ENCODE results near the gene PLVAP. TPM values are rescaled to one million over a fixed set of nuclear protein-coding genes. Genes with fewer than 3 reads are reported as not detected.

PLVAP gene, protein sequence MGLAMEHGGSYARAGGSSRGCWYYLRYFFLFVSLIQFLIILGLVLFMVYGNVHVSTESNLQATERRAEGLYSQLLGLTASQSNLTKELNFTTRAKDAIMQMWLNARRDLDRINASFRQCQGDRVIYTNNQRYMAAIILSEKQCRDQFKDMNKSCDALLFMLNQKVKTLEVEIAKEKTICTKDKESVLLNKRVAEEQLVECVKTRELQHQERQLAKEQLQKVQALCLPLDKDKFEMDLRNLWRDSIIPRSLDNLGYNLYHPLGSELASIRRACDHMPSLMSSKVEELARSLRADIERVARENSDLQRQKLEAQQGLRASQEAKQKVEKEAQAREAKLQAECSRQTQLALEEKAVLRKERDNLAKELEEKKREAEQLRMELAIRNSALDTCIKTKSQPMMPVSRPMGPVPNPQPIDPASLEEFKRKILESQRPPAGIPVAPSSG
- 174 TPM for total RNA-seq
- long read RNA-seq, transcript PLVAP-201 (6 exons, 2,305 nt) = major isoform, 259 of 300 reads
- long read RNA-seq, partial matches to known transcripts = 23 of 300 reads
- long read RNA-seq, other reads (novel, unspliced or antisense) = 18 of 300 reads

DNA sequence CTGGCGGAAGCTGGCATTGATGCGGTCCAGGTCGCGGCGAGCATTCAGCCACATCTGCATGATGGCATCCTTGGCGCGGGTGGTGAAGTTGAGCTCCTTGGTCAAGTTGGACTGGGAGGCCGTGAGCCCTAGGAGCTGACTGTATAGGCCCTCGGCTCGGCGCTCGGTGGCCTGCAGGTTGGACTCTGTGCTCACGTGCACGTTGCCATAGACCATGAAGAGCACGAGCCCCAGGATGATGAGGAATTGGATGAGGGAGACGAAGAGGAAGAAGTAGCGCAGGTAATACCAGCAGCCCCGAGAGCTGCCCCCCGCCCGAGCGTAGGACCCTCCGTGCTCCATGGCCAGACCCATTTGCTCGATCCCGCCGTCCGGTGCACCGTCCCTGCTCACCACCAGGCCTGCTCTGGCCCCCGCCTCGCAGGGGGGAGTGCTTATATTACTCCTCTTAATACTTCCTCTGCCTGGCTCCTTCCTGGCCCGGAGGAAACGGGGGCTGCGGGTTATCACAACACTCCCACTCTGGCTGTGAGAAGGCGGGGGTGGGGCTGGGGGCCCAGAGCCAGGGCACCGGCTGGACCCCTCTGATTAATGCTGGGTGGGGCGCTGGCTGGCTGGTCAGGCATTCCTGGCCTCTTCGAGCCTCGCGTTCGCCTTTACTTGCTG lies at the start of gene PLVAP:
TSS of gene PLVAP (minus strand) at position 408 of the 666 bp plus-strand sequence. CDS start at position 354, 54 bp downstream.
- ATAC-seq = peak; percentile 72
- intact Hi-C loops (cut with DNase I) = no loop called here
- TF ChIP-seq, protein P1, sequence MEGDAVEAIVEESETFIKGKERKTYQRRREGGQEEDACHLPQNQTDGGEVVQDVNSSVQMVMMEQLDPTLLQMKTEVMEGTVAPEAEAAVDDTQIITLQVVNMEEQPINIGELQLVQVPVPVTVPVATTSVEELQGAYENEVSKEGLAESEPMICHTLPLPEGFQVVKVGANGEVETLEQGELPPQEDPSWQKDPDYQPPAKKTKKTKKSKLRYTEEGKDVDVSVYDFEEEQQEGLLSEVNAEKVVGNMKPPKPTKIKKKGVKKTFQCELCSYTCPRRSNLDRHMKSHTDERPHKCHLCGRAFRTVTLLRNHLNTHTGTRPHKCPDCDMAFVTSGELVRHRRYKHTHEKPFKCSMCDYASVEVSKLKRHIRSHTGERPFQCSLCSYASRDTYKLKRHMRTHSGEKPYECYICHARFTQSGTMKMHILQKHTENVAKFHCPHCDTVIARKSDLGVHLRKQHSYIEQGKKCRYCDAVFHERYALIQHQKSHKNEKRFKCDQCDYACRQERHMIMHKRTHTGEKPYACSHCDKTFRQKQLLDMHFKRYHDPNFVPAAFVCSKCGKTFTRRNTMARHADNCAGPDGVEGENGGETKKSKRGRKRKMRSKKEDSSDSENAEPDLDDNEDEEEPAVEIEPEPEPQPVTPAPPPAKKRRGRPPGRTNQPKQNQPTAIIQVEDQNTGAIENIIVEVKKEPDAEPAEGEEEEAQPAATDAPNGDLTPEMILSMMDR (IDR thresholded peaks at IDR 0.05) = no peak
- Histone ChIP-seq H3K36me3 (no peaks in the 10 kb centered on the region), H3K27ac (peak within 1 kb of the TSS; percentile 24), H3K4me1 (peaks cover 7% of the 10 kb centered on the region), H3K4me3 (peak within 1 kb of the TSS; percentile 44), H3K9me3 (no peaks in the 10 kb centered on the region), H3K27me3 (no peaks in the 10 kb centered on the region)
- no peak for DNase-seq

DNA sequence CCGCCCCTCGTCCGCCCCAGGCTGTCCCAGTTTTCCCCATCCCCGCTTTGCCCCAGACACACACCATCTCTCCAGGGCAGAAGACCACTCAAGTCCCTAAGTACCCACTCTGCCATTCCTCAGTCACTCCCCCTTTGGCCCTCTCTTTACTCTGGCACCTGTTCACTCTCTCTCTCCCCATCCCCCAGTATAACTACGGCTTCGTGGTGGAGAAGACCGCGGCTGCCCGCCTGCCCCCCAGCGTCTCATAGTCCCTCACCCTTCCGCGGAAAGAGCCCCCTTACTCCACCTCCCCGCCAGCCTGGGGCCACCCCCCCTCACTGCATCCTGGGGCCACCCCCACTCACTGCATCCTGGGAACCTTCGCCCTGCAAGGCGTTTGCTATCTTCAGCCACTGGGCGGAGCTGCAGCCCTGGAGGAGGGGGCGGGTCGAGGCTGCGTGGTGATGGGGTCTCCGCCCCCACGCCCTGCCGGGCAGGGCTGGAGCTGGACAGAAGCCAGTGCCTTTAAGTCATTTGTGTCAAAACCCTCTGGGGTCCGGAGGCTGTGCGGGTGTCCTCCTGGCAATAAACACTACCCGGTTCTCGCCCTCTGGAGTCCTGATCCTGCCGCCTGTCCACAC lies 47.7 kb upstream of the PLVAP start:
- Histone ChIP-seq H3K4me1 (peaks cover 5% of the 10 kb centered on the region), H3K36me3 (no peaks in the 10 kb centered on the region), H3K27ac (no peak overlapping the region), H3K4me3 (no peak overlapping the region), H3K9me3 (no peaks in the 10 kb centered on the region), H3K27me3 (no peaks in the 10 kb centered on the region)
- TF ChIP-seq, protein P1 (IDR thresholded peaks at IDR 0.05) = peak; percentile 24
- DNase-seq = no peak
- ATAC-seq = peak; percentile 44
- intact Hi-C loops (cut with DNase I) = no loop called here

DNA sequence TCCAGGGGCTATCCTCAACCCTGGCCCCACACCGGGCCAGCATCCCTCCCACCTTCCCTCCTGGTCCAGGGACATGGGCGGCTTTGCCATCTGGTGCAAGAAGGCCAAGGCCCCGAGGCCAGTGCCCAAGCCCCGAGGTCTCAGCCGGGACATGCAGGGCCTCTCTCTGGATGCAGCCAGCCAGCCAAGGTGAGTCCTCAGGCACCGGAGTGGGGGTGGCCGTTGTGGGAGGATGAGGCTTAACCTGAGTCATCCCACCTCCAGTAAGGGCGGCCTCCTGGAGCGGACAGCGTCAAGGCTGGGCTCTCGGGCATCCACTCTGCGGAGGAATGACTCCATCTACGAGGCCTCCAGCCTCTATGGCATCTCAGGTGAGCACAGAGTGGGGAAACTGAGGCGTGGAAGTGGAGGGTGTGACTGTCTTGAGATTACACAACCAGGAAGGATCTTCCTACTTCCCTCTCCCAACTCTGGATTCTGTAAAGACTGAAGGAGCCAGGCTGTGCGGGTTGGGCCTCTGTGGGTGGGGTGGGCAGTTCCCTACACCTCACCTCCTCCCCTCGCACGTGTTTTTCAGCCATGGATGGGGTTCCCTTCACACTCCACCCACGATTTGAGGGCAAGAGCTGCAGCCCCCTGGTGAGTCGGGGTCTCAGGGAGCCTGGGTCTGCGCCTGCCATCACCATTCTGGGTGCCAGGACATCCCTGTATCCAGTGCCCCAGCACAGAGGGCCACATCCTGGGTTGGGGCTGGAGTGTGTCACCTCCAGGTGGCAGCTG lies 46.5 kb upstream of the PLVAP start:
- no peaks in the 10 kb centered on the region for H3K36me3 ChIP-seq
- no peak overlapping the region for H3K4me3 ChIP-seq
- H3K4me1 ChIP-seq = peaks cover 12% of the 10 kb centered on the region
- DNase-seq (no peak), ATAC-seq (no peak)
- H3K27ac ChIP-seq = no peak overlapping the region
- TF ChIP-seq, protein P1 (IDR thresholded peaks at IDR 0.05) = no peak
- intact Hi-C loops (cut with DNase I) = no loop called here
- H3K9me3 ChIP-seq = no peaks in the 10 kb centered on the region
- H3K27me3 ChIP-seq = no peaks in the 10 kb centered on the region

DNA sequence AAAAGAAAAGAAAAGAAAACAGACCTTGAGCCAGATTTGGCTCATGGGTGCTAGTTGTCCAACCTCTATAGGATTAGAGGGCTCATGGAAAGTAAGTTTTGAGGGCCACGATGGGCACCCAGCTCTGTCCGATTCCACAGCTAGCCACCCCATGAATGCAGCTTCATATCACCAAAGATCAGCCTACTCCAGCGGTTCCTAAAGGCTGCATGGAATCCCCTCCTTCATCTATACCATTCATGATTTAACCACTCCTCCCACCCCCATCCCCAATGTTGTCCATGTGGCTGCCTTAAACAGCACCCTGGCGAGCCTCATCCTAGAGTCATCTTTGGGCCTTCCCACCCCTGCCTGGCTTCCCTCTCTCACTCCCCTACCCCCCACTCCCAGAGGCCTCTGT lies 44.8 kb upstream of the PLVAP start:
- DNase-seq (no peak), ATAC-seq (no peak)
- TF ChIP-seq, protein P1 (IDR thresholded peaks at IDR 0.05) = no peak
- no peaks in the 10 kb centered on the region for H3K36me3 ChIP-seq
- no peaks in the 10 kb centered on the region for H3K27me3 ChIP-seq
- intact Hi-C loops (cut with DNase I) = no loop called here
- peaks cover 13% of the 10 kb centered on the region for H3K4me1 ChIP-seq
- H3K27ac ChIP-seq = no peak overlapping the region
- H3K4me3 ChIP-seq = no peak overlapping the region
- no peaks in the 10 kb centered on the region for H3K9me3 ChIP-seq

DNA sequence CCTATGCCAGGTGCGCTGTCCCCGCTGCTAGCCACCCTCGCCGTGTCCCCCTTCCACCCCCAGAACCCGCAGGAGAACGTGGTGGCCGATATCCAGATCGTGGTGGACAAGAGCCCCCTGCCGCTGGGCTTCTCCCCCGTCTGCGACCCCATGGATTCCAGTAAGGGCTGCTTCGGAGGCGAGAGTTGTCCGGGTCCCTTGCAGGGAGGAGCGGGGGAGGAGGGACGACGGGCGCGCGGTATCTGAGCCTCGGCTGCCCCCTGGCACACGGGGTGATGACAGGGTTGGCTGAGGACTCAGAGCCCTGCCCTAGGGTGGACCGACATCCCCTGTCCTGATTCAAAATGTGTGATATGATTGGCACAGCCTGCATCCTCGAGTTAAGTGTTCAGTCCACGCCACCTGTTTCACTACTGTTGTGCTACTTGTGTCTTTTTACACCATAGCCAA lies 43.4 kb upstream of the PLVAP start:
- DNase-seq = peak; percentile 76
- Histone ChIP-seq H3K9me3 (no peaks in the 10 kb centered on the region), H3K4me1 (peaks cover 13% of the 10 kb centered on the region), H3K36me3 (no peaks in the 10 kb centered on the region), H3K4me3 (peak overlapping the region; percentile 99), H3K27me3 (no peaks in the 10 kb centered on the region), H3K27ac (peak overlapping the region; percentile 77)
- intact Hi-C loops (cut with DNase I) = no loop called here
- peak; percentile 49 for ATAC-seq
- TF ChIP-seq, protein P1 (IDR thresholded peaks at IDR 0.05) = peak; percentile 21
